Heart left ventricle (tissue), 13 donors: ENCODE measurements around the gene LRRC58.

ENCODE experiments used
- CTCF ChIP-seq, 12 donors: fragments of 200-600 bp; sonication (generic) in 4 of 12; IDR thresholded peaks; one replicate each; pipeline versions ENCODE4 v1.5.0 to v1.8.0; 2018 to 2022; ENCODE audit warnings: antibody characterized with exemption in 12 of 12, mild to moderate bottlenecking in 5 of 12
- POLR2A ChIP-seq, 2 donors: fragments of 450-650 bp; IDR thresholded peaks; one replicate each; pipeline ENCODE4 v1.6.1; 2017; ENCODE audit warnings: antibody characterized with exemption in 2 of 2, mild to moderate bottlenecking in 2 of 2, moderate library complexity in 2 of 2
- donor health status: ischemic (EF 13 %, LVEDD 7.1; RV severe dilation, severe dysfunction).
- donor health status: DM: no; HTN: yes; CAD: no.
- donor health status: DM: no; HTN: no; CAD: no.
- donor health status: ischemic (EF 25% LVEDD 6.9; RV normal size, moderate dysfunction).
- donor health status: ischemic (EF 25% LVEDD 5.7; RV mildly dilated, moderate dysfunction).
- donor health status: ischemic (EF 35%, LVEDD 5.7; RV mildly dilated, moderate dysfunction).
- donor health status: nonischemic (EF 11% LVEDD 7.7; RV severe dilation, severe dysfunction).
- donor health status: DM: yes; HTN: yes; CAD: no.
- donor health status: PGD.
- donor health status: ischemic (EF 29% LVEDD 5.4; RV normal size, mild dysfunction).
- donor health status: nonischemic (EF 23%, LVEDD 6.1; RV moderate dilation, normal function).

GRCh38 chr3:120353463-120353862 is 4.3 kb upstream of the LRRC58 start:
- TF ChIP-seq POLR2A (IDR thresholded peaks at IDR 0.05): no peak
- no peak for TF ChIP-seq CTCF (IDR thresholded peaks at IDR 0.05)
